TTC549 (cell line): ENCODE results near the gene SNX32.

Experiments
- FAIRE-seq: peaks from 2 replicates; lab custom pipeline; 2012; peaks lifted over from hg19 to GRCh38; lab: Jason Lieb, UNC

SNX32 gene

GRCh38 chr11:65833297-65834030 lies at the start of gene SNX32:
TSS of gene SNX32 (plus strand) at chr11:65833963. CDS start at chr11:65834066, 103 bp downstream.
- no peak for FAIRE-seq

- FAIRE-seq: no peak
Measured at GRCh38 chr11:65785319-65786007, 48.3 kb upstream of the SNX32 start.

GRCh38 chr11:65786008-65786785 lies 47.6 kb upstream of the SNX32 start:
- no peak for FAIRE-seq

GRCh38 chr11:65786786-65787636 lies 46.8 kb upstream of the SNX32 start, which contains the start of gene OVOL1:
TSS of gene OVOL1 (plus strand) at chr11:65787063. CDS start at chr11:65787374, 311 bp downstream.
- FAIRE-seq: no peak

- no peak for FAIRE-seq
Measured at GRCh38 chr11:65787649-65788622, 45.8 kb upstream of the SNX32 start.

GRCh38 chr11:65788821-65789220 lies 44.9 kb upstream of the SNX32 start:
- no peak for FAIRE-seq

- no peak for FAIRE-seq
Measured at GRCh38 chr11:65789230-65790103, 44.3 kb upstream of the SNX32 start.

GRCh38 chr11:65790104-65790901 lies 43.5 kb upstream of the SNX32 start:
- FAIRE-seq: no peak

- no peak for FAIRE-seq
Measured at GRCh38 chr11:65790902-65791650, 42.7 kb upstream of the SNX32 start.

GRCh38 chr11:65791719-65792213 lies 42.0 kb upstream of the SNX32 start:
- no peak for FAIRE-seq

GRCh38 chr11:65792456-65792855 lies 41.3 kb upstream of the SNX32 start:
- no peak for FAIRE-seq

GRCh38 chr11:65793144-65793581 lies 40.6 kb upstream of the SNX32 start:
- no peak for FAIRE-seq

GRCh38 chr11:65793625-65794400 lies 40.0 kb upstream of the SNX32 start:
- no peak for FAIRE-seq

GRCh38 chr11:65794570-65795510 lies 38.9 kb upstream of the SNX32 start:
- FAIRE-seq: no peak

GRCh38 chr11:65796726-65797601 lies 36.8 kb upstream of the SNX32 start:
- FAIRE-seq: no peak
